GM19035 (cell line): Measurements from ENCODE around the gene MYO19.
A peak's percentile ranks its signal among the peaks of the same experiment; 100 is the strongest.
"Not testable (repeated sequence)": the region's sequence is repeated elsewhere in the genome, so short reads cannot be mapped to it uniquely, and the experiment has no call there.

Experiments
- ATAC-seq: cut with Tn5 transposase; IDR thresholded peaks from one replicate; pipeline ENCODE4 v1.9.1; 2021; ENCODE audit not compliant: unreplicated experiment

MYO19 gene

DNA sequence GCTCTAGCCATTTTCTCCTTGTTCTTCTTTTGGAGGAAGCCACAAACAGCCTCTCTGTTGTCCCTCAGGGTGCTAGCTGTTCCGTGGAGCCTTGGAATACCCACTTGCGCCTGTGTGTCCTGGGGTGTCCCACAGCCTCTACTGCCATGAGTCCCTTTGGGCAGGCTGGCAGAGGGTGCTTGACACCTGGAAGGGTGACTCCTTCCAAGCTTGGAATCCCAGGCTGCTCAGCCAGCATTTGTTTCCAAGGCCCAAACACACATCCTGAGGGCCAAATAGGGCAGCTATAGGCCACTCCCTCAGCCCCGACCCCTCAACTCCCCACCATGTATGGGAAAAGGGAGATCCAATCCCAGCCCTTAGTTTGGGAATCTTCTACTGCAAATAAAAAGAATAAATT, 33.3 kb downstream of the MYO19 start:
- ATAC-seq = no peak

- no peak for ATAC-seq
Observed at GRCh38 chr17:36500745-36501225, 33.9 kb downstream of the MYO19 start.

GRCh38 chr17:36498560-36499300, 35.9 kb downstream of the MYO19 start:
- ATAC-seq = no peak

- no peak for ATAC-seq
Observed at GRCh38 chr17:36498155-36498554, 36.5 kb downstream of the MYO19 start.

DNA sequence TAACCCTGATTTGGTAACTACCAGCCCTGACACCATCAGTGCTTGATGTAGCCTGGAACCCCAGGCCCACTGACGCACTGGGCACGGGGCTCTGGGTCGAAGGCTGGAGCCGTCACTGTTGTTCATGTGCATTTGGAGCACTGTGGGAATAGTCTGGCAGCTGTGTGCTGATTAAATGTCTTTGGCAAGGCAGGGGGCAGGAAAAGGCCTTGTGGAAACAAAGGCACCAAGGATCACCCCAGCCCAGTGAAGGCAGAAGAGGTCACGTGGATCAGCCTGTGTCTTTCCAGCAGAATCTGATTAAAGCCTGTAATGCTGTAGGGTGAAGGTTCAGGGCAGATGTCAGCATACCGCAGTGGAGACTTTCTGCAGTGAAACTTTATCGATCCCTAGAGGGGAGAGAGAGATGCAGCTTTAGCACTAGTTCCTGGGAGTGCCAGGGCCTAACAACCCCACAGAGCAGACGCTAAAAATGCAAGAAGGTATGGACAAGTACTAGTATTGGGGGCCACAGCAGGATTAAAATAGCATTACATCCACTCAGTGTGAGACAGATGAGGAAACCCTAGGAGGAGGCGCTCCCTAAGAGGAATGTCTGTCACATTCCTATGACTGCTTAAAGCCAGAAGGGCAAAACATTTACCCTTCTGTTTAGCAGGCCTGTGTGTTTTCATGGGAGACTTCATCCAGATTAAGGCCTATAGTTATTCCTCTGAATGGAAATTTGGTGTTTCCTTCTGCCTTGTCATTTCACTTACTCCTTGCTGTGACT, 38.5 kb downstream of the MYO19 start:
- no peak for ATAC-seq

GRCh38 chr17:36495076-36495578, 39.5 kb downstream of the MYO19 start:
- ATAC-seq = no peak

- ATAC-seq = no peak
Observed at GRCh38 chr17:36494674-36495073, 40.0 kb downstream of the MYO19 start.

GRCh38 chr17:36493956-36494355, 40.7 kb downstream of the MYO19 start:
- ATAC-seq = no peak

- ATAC-seq = peak; percentile 93
Observed at GRCh38 chr17:36486204-36487194, 48.2 kb downstream of the MYO19 start, which contains the start of gene ZNHIT3. TSS of gene ZNHIT3 (plus strand) at chr17:36486681. CDS start at chr17:36486700, 19 bp downstream.

DNA sequence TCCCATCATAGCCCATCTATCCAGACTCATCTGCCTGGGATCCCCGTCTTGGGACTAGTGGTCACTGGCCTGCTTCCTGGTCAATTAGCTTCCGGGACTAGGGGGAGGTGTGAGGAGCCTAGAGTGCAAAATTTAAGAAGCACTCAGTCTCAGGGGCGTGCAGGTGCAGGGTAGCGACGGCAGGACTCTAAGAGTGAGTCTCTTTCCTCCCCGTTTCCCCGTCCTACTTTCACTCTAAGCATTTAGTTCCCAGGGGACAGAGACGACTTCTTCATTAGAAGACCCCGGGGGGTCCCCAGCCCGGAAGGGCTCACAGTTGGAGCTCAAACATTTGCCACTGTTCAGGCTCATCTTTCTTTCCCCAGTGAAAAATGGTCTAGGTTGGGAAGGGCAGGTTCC, 48.9 kb downstream of the MYO19 start:
- ATAC-seq = no peak

GRCh38 chr17:36485027-36485426, 49.6 kb downstream of the MYO19 start:
- ATAC-seq = no peak

GRCh38 chr17:36484021-36484420, 50.6 kb downstream of the MYO19 start:
- ATAC-seq = not testable (repeated sequence)

DNA sequence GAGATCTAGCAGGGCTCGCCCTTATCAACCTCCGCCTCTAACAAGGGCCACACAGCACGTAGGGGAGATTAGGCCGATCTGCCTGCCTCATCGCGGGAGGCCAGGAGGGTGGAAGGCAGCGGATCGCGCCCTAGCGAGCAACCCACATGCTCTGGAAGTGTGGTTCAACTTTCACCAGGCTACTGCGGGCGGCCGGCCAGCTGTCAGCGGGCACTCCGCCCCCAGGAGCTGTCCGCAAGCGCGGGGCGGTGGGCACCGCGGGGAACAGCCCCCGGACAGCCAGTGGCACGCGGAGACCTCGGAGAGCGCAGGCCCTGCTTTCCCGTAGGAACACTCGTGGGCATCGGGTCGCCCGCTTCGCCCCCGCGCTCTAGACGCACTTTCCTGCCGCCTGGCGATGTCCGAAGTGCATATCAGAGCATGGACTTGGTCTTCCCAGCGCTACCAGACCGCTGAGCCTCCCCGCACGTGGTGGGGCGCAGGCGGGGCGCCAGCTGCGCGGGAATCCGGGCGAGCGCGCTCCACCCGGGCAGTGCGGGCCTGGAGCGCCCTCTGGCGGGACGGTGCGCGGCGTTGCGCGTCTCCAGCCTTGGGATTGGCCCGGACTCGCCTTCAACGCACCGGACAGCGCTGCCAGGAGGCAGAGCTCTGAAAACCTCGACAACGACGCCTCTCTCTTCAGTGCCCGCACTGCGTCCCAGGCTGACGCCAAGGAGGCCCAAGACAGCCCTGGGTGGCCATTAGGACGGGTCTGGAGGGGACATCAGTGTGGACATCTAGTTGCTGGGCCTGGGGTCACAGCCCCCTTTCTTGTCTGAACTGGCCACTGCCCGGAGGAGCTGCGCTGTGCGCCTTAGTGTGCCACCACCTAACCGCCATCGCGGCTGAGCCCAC, 51.8 kb downstream of the MYO19 start:
- peak; percentile 40 for ATAC-seq

DNA sequence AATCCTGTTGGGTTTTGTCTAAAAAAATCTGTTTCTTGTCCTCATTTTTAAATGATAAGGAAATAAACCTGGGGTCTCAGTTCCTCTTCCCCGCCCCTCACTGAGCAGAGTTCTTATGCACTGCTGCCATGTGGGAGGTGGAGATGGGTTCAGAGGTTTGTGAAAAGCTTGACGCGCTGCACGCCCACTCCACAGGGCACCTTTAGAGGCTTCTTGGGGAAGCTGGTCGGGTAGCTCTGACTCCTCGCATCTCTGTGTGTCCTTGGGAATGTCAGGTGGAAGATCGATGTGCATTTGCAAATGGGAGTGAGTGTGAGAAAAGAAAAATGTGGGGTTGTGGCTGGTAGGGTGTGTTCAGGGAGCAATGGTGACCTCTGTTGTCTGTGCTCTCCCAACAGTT, 52.8 kb downstream of the MYO19 start:
- ATAC-seq = no peak

GRCh38 chr17:36475346-36475970, 59.2 kb downstream of the MYO19 start:
- ATAC-seq = no peak

DNA sequence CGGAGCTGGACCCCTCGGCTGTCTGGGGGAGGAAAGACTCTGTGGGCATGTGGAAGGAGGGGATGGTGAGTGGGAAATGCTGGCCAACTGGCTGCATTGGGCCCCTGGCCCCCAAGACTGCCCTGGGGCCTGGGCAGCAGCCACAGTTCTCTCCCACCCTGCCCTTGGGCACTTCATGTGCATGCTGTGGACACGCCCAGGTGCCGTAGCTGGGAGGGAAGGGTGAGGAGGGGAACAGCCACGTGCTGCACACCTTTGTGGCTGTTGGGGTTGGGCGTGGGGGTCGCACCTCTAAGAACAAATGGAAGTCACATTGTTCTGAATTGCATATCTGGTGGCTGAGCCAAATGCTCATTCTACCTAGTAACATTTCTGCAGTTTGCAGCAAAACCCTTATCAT, 60.1 kb downstream of the MYO19 start:
- no peak for ATAC-seq

DNA sequence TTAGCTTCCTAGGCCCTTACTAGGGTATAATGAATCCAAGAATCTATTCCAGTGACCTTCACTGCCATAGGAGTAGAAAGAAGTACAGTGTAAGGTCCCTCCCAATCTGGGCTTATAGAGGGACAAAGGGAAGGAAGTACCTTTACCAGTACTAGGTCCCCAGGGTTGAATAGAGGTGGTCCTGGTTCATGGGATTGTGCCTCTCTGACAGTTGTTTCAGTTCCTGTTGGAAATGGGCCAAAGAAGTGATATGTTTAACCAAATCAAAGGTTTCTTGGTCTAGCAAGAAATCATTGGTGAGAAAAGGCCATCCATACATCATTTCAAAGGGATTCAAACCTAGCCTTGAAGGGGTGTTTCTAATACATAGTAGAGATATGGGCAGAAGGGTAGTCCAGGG, 64.2 kb downstream of the MYO19 start:
- ATAC-seq = no peak

DNA sequence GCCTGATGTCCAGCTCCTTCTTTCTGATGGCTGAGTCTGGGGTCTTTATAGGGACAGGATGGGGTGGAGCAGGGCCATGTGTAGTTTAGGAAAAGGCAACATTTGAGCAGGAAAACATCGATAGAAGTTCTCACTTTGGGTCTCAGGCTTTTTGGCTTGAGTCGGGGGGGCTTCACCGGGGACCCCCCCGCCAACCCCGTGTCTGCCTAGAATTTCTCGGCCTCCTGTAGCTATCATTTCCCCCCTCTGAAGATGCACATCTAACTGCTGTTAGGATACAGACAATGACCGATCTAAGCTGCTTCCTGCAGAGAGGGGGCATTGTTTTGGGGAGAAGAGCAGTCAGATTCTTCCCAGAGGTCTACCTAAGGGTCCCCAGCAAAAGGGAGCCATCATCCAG, 64.9 kb downstream of the MYO19 start:
- no peak for ATAC-seq

GRCh38 chr17:36468903-36469635, 65.6 kb downstream of the MYO19 start:
- no peak for ATAC-seq
